GM18505 (cell line): ENCODE data around the gene PTPN9.
"Not testable (repeated sequence)": the region's sequence is repeated elsewhere in the genome, so short reads cannot be mapped to it uniquely, and the experiment has no call there.

ENCODE experiments used
- ATAC-seq: cut with Tn5 transposase; IDR thresholded peaks from one replicate; pipeline ENCODE4 v1.9.1; 2021; ENCODE audit not compliant: unreplicated experiment
- POLR2A ChIP-seq: IDR thresholded peaks from 4 replicates; pipeline ENCODE4 v1.6.1; 2011; ENCODE audit warnings: borderline replicate concordance; ENCODE audit not compliant: insufficient read depth, insufficient read length; ENCODE audit errors: extremely low read depth

Gene PTPN9

DNA sequence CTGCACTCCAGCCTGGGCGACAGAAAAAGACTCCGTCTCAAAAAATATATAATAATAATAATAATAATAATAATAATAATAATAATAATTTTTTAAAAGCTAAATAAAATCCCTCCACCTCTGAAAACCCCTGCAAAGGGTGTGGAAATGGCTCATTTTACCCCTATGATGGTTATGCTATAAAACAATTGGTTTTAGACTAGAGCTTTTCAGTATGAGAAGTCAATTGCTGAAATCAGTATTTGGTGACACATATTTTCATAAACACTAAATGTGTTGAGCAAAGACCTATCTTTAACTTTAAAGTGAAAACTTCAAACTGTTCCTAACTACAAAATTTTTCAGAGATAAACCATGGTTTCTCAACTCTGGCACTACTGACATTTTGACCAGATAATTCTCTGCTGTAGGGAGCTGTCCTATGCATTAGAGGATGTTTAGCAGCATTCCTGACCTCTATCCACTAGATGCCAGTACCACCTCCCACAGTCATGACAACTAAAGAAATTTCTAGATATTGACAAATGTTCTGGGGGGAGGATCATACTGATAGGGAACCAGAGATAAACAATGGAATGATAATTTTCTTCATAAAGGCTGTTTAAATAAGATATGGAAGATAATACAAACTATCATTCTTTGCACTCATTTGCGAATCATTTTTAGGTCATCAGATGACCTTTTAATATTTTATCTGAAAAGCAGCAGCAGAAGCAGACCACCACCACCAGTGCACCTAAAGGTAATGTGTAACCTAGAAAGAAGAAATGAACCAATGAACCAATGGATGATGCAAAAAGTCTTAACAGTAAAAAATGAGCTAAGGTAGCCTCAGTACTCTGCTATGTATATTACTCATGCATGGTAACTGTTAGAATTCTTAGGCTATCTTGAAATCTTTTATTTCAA is 13.8 kb downstream of the PTPN9 start:
- TF ChIP-seq POLR2A = no peak
- ATAC-seq = no peak

DNA sequence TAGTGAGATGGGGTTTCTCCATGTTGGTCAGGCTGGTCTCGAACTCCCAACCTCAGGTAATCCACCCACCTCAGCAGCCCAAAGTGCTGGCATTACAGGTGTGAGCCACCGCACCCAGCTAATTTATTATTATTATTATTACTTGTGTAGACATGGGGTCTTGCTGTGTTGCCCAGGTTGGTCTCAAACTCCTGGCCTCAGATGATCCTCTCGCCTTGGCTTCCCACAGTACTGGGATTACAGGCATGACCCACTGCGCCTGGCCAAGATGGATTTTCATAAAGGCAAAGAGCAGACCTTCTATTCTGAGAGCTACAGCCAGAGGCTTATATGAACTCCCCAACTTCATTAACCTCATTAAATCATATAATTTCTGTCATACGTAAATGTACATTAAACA is 17.2 kb downstream of the PTPN9 start:
- TF ChIP-seq POLR2A = no peak
- ATAC-seq = no peak

DNA sequence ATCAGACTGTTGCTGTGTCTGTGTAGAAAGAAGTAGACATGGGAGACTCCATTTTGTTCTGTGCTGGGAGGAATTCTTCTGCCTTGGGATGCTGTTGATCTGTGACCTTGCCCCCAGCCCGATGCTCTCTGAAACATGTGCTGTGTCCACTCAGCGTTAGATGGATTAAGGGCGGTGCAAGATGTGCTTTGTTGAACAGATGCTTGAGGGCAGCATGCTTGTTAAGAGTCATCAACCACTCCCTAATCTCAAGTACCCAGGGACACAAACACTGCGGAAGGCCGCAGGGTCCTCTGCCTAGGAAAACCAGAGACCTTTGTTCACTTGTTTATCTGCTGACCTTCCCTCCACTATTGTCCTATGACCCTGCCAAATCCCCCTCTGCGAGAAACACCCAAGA is 19.8 kb downstream of the PTPN9 start:
- ATAC-seq = not testable (repeated sequence)

DNA sequence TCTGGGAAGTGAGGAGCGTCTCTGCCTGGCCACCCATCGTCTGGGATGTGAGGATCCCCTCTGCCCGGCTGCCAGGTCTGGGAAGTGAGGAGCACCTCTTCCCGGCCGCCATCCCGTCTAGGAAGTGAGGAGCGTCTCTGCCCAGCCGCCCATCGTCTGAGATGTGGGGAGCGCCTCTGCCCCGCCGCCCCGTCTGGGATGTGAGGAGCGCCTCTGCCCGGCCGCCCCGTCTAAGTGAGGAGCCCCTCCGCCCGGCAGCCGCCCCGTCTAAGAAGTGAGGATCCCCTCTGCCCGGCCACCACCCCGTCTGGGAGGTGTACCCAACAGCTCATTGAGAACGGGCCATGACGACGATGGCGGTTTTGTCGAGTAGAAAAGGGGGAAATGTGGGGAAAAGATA is 20.2 kb downstream of the PTPN9 start:
- ATAC-seq = not testable (repeated sequence)

DNA sequence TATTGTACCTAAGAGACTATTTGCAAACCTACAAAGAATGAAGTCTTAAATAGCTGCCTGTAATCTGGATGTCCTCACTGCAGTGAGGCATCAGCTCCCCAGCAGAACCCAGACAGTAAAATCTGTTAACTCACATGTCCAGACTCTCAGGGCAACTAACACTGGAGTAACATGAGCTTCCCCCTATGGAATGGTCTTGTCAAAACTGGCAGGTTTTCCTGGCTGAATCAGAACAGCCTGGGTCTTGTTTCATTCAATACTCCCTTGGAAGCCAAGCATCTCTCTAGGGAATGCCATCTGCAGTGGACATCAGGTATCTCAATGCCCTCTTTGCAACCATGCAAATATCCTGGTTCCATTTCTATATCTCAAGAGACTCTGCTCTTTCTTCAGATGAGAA is 24.4 kb downstream of the PTPN9 start:
- ATAC-seq = no peak
- no peak for TF ChIP-seq POLR2A

DNA sequence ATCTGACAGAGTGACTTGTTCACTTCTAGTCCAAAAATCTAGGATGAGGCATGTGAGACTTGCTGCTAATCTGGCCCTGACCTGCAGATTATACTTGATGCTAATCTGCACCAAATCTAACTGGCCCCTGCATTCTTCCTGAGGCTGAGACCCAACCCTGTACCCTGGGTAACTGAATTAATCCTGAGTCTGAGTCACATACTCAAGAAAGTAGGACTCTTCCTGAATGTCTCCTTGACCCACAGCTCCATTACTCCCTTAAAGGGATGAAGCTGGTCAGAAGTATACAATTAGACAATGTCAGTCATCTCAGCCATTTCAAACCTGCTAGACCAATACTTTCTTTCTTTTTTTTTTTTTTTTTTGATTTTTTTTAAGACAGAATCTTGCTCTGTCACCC is 25.5 kb downstream of the PTPN9 start:
- ATAC-seq = no peak
- TF ChIP-seq POLR2A = no peak

DNA sequence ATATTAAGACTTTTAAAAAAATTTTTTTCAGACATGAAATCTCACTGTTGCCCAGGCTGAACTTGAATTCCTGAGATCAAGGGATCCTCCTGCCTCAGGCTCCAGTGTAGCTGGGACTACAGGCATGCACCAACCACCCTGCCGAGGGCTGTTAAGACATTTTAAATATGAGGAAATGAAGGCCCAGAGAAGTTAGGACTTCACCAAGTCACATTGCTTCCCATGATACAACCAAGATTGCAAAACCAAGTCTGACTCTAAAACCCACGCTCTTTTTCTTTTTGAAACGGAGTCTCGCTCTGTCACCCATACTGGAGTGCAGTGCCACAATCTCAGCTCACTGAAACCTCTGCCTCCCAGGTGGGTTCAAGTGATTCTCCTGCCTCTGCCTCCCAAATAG is 28.0 kb downstream of the PTPN9 start:
- ATAC-seq = no peak
- no peak for TF ChIP-seq POLR2A

DNA sequence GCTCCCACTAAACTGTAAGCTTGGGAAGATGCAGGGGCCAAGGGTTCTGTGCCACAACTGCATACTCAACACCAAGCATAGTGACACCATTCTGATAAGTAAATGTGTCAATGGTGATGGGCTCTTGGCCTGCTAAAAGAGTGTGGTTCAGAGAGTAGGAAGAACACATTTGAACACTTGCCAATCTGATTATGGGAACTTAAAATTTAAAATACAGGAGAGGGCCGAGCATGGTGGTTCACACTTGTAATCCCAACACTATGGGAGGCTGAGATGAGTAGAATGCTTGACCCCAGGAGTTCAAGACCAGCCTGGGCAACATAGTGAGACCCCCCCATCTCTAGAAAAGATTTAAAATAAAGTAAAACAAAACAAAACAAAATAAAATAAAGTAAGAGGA is 34.1 kb downstream of the PTPN9 start:
- no peak for ATAC-seq
- TF ChIP-seq POLR2A = no peak

DNA sequence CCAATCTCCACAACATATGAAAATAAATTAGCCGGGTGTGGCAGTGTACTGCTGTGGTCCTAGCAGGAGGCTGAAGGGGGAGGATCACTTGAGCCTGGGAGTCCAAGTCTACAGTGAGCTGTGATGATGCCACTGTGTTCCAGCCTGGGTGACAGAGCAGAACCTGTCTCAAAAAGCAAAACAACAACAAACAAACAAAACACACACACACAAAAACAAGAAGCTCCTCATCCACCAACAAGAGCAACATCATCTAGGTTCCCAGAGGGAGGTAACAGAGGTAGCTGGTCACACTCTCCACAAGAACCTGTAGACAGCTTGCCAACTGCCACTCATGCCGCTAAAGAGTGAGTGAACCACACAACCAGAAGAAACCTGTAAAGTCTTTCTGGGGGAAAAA is 34.8 kb downstream of the PTPN9 start:
- no peak for ATAC-seq
- no peak for TF ChIP-seq POLR2A

DNA sequence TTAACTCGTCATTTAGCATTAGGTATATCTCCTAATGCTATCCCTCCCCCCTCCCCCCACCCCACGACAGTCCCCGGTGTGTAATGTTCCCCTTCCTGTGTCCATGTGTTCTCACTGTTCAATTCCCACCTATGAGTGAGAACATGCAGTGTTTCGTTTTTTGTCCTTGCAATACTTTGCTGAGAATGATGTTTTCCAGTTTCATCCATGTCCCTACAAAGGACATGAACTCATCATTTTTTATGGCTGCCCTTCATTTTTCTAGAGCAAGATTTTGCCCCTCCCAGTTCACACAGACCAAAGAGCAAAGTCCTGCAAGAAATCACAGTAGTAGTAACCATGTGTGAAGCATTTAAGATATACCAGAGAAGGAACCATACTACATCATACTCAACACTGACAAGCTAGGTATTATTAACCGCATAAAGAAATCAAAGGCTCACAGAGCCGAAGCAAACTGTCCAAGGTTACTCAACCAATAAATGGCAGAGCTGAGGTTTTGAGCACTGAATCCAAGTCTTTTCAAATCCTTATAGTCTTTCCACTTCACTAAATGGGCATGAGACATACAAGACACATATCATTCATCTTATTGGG is 36.1 kb downstream of the PTPN9 start:
- ATAC-seq = not testable (repeated sequence)

DNA sequence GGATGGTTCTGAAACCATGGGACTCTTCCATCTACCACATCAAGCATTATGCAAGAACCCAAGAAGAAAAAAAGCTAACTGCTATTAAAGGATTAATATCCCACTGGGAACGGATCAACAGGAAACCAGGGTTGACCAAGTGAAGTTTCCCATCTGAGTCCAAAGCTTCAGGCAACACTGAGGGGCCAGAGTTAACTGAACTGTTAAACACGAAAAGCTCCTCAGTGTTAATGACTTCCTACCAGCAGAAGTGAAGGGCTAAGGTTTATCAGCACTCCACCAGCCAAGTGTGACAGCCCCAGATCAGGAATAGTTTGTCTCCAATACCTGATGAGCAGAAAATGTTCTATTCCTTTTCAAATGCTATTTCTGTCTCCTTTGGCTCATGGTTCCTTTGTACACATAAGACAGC is 36.7 kb downstream of the PTPN9 start:
- no peak for ATAC-seq
- no peak for TF ChIP-seq POLR2A

DNA sequence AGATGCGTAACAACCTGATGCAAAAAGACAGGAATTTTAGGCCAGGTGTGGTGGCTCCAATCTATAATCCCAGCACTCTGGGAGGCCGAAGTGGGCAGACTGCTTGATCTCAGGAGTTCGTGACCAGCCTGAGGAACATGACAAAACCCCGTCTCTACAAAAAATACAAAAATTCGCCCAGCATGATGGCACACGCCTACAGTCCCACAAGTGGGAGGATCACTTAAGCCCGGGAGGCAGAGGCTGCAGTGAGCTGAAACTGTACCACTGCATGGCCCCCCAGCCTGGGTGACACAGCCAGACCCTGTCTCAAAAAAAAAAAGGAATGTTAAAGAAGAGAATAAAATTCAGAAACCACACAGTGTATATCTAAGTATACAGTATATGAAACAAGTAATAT is 40.7 kb downstream of the PTPN9 start:
- no peak for ATAC-seq
- TF ChIP-seq POLR2A = no peak

DNA sequence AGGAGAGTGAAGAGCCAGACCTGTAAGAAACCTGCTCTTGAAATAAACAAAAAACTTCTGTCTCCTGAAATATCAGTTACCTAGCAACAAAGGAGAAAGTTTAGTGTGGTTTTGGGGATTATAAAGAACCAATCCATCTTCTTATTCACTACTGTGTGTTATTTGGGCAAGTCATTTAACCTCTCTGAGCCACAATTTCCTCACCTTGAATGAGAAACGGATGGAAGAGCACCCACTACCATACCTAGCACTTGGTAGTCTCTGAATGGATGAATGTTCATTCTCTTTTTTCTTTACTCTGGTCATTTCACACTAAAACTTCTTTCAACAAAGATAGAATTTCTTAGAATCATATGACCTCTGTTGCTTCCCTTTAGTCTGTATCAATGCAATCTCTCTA is 45.2 kb downstream of the PTPN9 start:
- no peak for TF ChIP-seq POLR2A
- no peak for ATAC-seq

DNA sequence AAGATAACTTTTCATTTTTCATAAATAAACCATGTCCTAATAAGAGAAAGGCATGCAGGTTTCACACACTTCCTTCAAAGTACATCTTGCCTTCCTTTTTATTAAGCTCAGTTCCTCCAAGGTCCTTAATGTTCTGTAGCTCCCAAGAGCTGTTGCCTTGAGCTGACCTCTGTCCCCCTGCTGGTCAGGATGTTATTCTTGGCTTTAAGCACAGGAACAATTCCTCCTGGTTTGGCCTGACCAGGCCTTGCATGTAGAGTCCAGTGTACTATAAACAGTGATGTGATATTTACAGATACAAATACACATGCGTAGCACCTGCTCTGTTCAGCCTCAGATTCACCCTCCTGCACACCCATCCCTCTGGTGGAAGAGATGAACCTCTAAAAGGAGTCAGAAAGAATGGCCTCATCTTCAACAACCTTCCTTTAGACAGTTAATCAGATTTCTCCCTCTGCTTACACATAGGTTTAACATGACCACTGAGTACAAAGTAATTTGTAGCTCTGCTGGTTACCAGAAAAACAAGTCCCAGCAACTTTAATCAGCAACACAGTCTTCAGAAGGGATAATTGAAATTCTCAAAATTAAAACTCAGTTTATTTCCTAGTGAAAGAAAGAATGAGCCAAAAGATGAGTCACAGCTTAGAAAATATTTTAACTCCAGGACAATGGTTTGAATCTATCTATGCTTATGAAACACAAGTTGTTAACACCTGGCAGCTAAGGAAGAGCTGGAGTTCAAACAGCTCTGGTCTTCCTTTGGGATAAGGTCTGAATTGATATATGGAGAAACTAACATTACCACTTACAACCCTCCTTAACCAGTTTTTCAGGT is 46.5 kb downstream of the PTPN9 start:
- no peak for TF ChIP-seq POLR2A
- ATAC-seq = no peak
